ENCODE data around the gene POLE. TPM values are rescaled to one million over a fixed set of nuclear protein-coding genes. Genes with fewer than 3 reads are reported as not detected.

POLE gene
- total and polyA plus RNA-seq, 10 of the 15 experiments (the other 5 are each of a cell fraction or from before 2014, with no cell fraction given) = 2.3 to 103 (median 37.1) TPM

DNA sequence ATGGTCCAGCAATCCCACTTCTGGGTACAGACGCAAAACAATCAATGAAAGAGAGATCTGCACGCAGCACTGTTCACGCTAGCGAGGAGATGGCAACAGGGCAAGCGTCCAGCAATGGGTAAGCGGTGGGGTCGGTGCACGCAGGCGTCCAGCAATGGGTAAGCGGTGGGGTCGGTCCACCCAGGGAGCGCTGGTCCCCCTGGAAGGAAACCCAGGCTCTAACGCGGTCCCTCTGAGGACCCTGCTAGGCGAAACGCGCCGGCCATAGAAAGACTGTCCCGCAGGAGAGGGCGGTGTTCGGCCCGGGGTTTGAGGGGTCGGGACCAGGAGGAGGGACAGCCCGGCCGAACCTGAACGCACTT lies 22.9 kb upstream of the POLE start (continued):
- TF ChIP-seq, protein P1, sequence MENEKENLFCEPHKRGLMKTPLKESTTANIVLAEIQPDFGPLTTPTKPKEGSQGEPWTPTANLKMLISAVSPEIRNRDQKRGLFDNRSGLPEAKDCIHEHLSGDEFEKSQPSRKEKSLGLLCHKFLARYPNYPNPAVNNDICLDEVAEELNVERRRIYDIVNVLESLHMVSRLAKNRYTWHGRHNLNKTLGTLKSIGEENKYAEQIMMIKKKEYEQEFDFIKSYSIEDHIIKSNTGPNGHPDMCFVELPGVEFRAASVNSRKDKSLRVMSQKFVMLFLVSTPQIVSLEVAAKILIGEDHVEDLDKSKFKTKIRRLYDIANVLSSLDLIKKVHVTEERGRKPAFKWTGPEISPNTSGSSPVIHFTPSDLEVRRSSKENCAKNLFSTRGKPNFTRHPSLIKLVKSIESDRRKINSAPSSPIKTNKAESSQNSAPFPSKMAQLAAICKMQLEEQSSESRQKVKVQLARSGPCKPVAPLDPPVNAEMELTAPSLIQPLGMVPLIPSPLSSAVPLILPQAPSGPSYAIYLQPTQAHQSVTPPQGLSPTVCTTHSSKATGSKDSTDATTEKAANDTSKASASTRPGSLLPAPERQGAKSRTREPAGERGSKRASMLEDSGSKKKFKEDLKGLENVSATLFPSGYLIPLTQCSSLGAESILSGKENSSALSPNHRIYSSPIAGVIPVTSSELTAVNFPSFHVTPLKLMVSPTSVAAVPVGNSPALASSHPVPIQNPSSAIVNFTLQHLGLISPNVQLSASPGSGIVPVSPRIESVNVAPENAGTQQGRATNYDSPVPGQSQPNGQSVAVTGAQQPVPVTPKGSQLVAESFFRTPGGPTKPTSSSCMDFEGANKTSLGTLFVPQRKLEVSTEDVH (IDR thresholded peaks at IDR 0.05; ENCODE audit: low read depth, partially characterized antibody) = no peak
- TF ChIP-seq POU2F2 (IDR thresholded peaks at IDR 0.05; ENCODE audit: borderline replicate concordance, low read depth, low read length) (no peak), ETV6 (conservative IDR thresholded peaks at IDR 0.05 in 1 of 2, IDR thresholded peaks at IDR 0.05 in 1 of 2; ENCODE audit: borderline replicate concordance in 1 of 2, low read depth in 1 of 2) (no peak), CREM (IDR thresholded peaks at IDR 0.05; ENCODE audit: low read depth) (no peak)

DNA sequence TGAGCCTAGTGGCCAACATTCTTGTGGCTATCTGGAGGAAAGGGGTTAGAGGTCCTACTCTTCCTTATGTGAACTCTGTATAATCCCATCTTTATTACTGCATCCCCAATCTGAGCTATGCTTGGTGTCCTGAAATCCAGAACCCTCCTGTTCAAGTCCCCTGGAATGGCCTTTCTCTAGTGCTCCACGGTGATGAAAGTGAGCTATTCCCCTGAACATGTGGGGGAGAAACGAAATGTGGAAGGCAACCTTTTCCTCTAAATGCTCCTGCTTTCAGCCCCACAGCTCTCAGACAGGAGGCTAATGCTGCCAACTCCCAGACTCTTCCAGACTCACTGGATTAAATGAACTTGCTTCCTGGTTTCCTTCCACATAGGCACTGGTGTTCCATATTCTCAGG lies 21.0 kb upstream of the POLE start:
- Histone ChIP-seq H3K9me3 (replicated peaks; ENCODE audit: control insufficient read depth, insufficient read depth, low read length) (no peaks in the 10 kb centered on the region), H3K27me3 (replicated peaks in 1 of 2; ENCODE audit: control insufficient read depth in 2 of 2, insufficient read depth in 2 of 2, low read length in 1 of 2) (no peaks in the 10 kb centered on the region), H3K4me2 (ENCODE audit: control insufficient read depth, insufficient read depth) (no peak overlapping the region), H3K79me2 (ENCODE audit: control insufficient read depth, insufficient read depth, low read length) (peaks cover 32% of the 10 kb centered on the region), H3K27ac (ENCODE audit: control insufficient read depth, insufficient read depth) (no peak overlapping the region), H3K4me3 (no peak overlapping the region), H4K20me1 (ENCODE audit: control insufficient read depth, insufficient read depth) (no peaks in the 10 kb centered on the region; the same call in 1 of the 2 replicates), H3K36me3 (ENCODE audit: control insufficient read depth in 2 of 2, insufficient read depth in 2 of 2, low read length in 1 of 2) (peaks cover 3% of the 10 kb centered on the region in 2 experiments; a peak in 2 of 4 replicates), H3K4me1 (ENCODE audit: control insufficient read depth, insufficient read depth, low read length) (no peaks in the 10 kb centered on the region; the same call in 1 of the 2 replicates), H3K9ac (ENCODE audit: control insufficient read depth, insufficient read depth, low read length) (no peak overlapping the region), H2AFZ (ENCODE audit: control insufficient read depth, low read depth, low read length) (no peak overlapping the region)
- DNase-seq (ENCODE audit: low read depth, low spot score) = no peak
- TF ChIP-seq, protein P2, sequence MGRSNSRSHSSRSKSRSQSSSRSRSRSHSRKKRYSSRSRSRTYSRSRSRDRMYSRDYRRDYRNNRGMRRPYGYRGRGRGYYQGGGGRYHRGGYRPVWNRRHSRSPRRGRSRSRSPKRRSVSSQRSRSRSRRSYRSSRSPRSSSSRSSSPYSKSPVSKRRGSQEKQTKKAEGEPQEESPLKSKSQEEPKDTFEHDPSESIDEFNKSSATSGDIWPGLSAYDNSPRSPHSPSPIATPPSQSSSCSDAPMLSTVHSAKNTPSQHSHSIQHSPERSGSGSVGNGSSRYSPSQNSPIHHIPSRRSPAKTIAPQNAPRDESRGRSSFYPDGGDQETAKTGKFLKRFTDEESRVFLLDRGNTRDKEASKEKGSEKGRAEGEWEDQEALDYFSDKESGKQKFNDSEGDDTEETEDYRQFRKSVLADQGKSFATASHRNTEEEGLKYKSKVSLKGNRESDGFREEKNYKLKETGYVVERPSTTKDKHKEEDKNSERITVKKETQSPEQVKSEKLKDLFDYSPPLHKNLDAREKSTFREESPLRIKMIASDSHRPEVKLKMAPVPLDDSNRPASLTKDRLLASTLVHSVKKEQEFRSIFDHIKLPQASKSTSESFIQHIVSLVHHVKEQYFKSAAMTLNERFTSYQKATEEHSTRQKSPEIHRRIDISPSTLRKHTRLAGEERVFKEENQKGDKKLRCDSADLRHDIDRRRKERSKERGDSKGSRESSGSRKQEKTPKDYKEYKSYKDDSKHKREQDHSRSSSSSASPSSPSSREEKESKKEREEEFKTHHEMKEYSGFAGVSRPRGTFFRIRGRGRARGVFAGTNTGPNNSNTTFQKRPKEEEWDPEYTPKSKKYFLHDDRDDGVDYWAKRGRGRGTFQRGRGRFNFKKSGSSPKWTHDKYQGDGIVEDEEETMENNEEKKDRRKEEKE (IDR thresholded peaks at IDR 0.05) = no peak
- TF ChIP-seq HDGF (IDR thresholded peaks at IDR 0.05) = no peak
- ChIA-PET SMC1A (ENCODE audit: uncharacterized antibody, unreplicated experiment) (interaction anchor here (1.3 kb wide), 1 partner anchor 124 kb away, joined by 3 read pairs; no protein-coding TSS in a partner anchor), POLR2A (interaction anchor here (0.6 kb wide), 1 partner anchor 292 kb away, joined by 3 read pairs; no protein-coding TSS in a partner anchor), CTCF (interaction anchor here (1.2 kb wide), 1 partner anchor 16 kb away, joined by 3 read pairs; no protein-coding TSS in a partner anchor), RAD21 (ENCODE audit: unreplicated experiment) (interaction anchor here (0.6 kb wide), 1 partner anchor 430 kb away, joined by 3 read pairs; no protein-coding TSS in a partner anchor)
- no peak for ATAC-seq
- in situ Hi-C loops (cut with MboI) (no loop called here), intact Hi-C loops (cut with micrococcal nuclease; ENCODE audit: unreplicated experiment) (no loop called here)
- TSS peak; percentile 48 for BruUV-seq (replicated peaks)
- 100% methylated on average over 2 of the region's 2 CpGs for WGBS (ENCODE audit: insufficient coverage, insufficient replicate concordance, low lambda C conversion rate, missing lambda C conversion rate)
- FAIRE-seq = no peak

Data from GM12878 (cell line).